NCI-H1417 (cell line): Measurements from ENCODE around the gene IL5.

Source experiments
- DNase-seq, 3 experiments: peaks; one replicate each; lab custom pipeline; 2025; lab: John Stamatoyannopoulos, UW

IL5 gene

DNA sequence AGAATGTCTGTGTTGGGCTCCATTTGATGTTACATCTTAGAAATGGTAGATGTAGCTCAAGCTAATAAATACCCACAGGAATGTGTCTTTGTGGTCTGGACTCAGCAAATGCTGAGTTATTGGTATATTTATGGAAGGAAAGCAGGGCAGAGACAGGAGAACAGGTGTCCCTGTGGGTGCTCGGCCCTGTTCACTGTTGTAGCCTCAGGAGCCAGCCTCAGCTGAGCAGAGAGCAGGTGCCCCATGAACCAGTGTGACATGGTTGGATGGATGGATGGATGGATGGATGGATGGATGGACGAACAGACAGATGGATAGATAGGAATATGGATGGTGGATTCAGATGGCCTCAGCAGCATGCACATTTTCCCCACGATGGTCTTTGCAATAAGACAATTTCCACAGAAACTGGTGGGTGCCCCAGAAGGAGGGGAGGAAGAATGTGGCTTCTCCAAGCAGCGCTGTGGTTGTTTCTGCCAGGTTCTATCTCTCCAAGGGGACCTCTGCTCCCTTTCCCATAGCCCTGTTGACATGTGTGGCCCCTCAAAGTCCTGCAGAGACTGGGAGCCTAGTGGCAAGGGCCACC, 44.5 kb downstream of the IL5 start:
- no peak for DNase-seq

DNA sequence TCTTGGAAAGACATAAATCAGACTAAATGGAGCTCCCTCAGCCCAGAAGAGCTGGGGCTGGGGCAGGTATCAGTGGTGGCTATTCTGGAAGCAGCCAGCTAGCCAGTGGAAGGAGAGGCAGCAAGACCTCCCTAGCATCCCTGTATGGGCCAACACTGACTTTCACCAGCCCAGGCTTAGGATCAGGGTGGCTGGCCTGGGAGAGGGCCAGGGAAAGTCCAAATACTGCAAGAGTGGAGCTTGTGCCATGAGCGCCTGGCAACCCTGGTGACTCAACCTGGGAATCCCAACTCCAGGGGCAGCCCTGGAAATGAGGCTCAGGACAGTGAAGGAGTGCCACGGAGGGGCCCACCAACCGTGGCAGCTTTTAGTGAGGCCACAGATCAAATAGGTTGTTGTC, 45.2 kb downstream of the IL5 start:
- DNase-seq = no peak

DNA sequence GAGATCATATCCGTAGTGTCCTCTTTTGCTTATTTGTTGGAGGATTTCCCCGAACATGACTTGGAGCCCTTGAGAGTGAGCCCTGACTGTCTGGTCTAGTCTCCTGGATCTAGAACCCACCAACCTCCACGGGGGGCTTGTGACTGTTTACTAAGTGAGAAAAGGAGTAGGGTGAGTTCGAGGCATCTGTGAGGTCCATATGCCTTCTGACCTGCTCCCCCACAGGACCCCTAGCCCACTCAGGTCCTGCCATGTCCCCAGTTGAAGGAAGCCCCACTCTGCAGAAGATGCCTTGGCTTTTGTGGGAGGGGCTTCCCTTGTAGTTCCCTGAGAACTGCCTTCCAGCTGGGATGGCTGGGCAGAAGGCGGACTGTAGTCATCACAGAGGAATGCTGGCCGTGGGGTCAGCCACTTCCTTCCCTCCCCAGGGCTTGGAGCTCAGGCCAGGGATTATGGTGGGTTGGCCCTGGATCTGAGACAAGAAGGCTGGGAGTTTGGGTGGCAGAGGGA, 45.8 kb downstream of the IL5 start:
- DNase-seq = no peak

DNA sequence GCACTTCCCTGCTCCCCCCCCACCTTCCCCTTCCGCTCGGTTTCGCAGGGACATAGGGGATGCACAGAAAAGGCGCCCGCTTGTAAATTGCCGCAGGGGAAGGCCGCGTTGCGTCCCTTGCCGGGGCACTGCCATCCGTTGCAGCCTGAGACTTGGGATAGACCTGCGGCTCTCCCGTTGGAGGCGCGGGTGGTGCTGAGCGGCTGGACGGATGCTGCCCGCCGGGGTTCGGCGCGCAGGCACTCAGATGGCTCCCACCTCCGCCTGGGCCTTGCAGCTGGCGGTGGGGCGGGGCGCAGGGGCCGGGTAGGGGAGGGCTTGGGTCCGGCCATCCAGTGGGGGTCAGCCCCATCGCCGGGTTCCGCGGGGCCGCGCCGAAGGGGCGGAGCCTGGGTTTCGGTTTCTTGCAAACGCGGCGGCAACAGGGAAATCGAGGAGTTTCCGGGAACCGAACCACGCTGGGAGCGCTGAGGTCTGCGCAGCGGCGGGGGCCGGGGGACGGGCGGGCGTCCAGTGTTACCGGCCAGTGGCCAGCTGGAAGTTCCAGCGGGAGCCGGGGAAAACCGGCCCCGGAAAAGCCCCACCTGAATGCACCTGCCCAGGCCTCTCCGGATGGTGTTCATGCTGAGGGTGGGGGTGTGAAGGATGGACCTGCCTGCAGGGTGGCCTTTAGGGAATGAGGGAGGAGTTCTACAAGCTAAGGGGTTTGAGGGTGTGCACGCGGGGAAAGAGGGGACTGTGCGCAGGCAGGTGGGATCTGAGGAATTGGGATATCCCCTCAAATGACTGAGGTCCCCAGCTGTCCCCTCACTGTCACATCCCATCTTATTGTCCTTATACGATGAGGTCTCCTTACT, 46.5 kb downstream of the IL5 start:
- DNase-seq = peak; percentile 45 to 72 (median 70)

DNA sequence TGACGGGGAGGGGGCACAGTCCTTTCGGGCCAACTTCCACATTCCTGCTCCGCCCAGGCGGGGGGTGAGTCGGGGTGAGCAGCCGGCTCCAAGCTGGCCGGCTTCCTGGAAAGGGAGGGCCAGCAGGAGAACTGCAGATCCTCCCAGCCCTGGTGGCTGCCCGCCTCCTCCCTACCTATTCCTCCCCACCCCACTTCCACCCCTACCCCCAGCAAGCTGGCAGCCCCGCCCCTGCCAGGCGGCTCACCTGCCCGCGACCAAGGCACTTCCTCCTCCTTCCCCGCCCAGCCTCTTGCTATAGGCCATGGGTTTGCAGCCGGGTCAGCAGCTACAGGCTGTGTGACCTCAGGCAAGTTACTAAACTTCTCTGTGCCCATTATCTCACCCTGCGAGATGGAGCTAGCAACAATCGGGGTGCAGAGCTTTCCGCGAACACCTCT, 47.1 kb downstream of the IL5 start:
- DNase-seq = peak; percentile 70 to 82 (median 76)

DNA sequence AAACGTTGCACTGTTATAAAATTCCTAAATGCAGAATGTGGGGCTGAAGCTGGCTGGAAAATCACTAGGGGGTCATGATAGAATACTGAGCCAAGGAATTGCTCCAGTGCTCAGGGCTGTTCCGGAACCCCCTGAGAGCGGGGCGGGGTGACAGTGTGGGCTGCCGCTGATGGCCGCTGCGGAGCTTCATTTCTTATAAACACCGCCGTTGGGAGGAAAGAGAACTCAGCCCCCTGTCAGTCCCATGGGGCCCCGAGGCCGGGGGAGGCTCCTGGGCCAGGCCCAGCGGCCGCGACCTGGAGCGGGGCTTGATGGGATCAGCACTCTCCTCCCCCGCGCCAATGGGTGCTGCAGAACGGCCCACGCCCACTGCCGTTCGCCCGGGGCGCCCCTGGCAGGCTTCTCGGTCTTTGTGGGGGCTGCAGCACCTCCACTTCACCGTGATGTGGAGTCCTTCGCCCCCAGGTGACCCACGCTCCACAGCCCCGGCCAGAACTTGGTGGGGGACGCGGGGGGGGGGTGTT, 47.6 kb downstream of the IL5 start:
- DNase-seq = peak; percentile 58 to 67 (median 64)

DNA sequence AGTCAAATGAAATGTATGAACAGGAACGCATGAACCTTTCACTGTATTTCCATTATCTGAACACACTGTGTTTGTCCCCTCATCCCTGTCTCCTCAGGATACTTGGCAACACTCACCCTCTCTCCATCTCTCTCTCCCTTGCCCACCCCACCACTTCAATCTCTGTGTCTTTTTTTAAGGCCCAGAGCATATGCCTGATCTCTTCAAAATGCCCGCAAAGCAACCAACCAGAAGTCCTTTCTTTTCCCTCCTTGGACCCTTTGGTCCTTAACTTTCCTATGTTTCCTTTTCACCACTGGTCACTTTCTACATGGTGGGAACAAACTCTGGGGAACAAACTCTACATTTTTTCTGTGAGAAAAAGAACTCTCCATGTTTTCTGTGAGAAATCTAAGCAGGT, 49.5 kb downstream of the IL5 start:
- DNase-seq = no peak

DNA sequence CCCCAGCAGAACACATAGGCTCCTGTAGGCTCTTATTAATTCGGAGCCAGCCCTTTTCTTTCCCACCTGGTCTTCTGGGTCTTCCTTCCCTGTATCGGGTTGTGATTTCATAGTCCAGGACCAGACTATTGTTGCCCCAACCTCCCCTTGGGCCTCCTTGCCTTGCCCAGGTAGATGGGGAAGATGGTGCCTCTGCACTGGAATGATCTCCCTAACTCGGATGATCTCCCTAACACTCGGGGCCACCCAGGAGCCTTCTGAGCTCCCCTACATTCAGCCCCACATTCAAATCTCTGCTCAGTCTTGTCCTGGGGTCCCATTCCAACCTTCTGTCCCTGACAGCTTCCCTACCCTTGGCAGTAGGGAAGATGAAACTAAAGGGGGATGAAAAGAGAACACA, 50.1 kb downstream of the IL5 start:
- no peak for DNase-seq

DNA sequence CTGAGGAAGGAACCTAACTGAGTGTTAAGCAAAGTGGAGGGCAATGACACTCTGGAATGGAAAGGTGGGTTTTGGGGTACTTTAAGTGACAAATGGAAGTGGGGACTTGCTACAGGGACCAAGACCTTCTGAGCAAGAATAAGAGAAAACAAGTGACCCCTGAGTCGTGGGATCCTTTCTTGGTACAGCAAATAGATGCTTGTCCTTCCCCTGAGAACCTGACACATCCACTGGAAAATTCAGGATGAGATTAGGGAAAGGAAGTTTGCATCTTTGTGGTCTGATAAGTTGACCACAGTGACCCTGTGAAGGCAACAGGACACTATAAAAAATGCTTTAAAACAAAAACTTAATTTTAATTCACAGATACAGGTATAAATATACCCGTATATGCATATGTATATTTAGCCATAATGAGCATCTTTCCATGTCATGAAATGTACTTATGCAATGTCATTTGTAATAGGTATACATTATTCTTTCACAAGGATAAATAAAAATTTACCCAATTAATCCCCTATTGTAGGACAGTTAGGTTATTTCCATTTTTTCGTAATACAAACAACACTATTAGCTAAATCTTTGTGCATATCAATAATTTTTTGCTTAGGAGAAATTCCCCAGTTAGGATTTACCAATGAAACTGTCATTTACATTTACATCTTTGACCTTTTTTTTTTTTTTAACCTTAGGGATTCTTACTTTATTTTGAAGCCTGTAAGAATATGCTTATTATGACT, 50.8 kb downstream of the IL5 start:
- DNase-seq = no peak
